Left renal cortex interstitium (tissue), 4 donors: ENCODE results near the gene MOB3A. TPM values are rescaled to one million over a fixed set of nuclear protein-coding genes. Genes with fewer than 3 reads are reported as not detected.
"Not testable (repeated sequence)": the region's sequence is repeated elsewhere in the genome, so short reads cannot be mapped to it uniquely, and the experiment has no call there.

ENCODE experiments used
- DNase-seq, 4 donors: peaks; one replicate each; pipeline ENCODE4 v3.0.0-alpha.2; 2013; ENCODE audit warnings: low read depth in 4 of 4, low spot score in 2 of 4, missing footprints in 1 of 4
- polyA plus RNA-seq, 4 donors: library from polyadenylated mRNA; unstranded; fragments of 120-200 nt; gene quantifications; one replicate each; pipeline ENCODE4 v1.2.1, GENCODE V29; 2013; ENCODE audit not compliant: insufficient read length in 4 of 4

MOB3A gene
- polyA plus RNA-seq, 4 donors: 20.9 to 33.3 (median 25.1) TPM

DNA sequence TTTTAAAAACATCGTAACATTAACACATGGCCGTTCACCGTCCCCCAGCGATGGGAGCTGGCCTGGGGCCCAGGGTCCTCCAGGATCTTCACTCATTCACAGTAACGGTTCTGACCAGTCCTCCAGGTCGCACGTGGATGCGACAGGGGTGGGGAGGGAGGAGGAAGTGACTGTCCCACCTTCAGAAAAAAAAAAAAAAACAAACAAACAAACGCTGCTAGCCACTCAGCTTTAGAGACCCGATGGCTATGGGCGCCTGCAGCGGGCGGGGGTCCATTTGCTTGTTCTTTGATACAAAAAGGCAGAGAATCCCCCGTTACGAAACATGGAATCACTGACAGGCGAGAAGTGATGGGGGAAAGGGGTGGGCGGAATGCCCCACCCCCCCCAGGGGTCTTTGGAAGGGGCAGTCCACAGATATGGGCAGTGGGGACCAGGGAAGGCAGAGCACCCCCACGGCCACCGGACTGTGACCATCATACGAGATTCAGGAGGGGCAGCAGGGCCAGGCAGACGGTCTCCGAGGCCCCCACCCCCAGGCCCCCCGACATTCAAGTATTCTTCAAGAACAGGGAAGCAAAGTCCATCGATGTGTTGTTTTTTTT lies 58.4 kb downstream of the MOB3A start:
- no peak for DNase-seq

DNA sequence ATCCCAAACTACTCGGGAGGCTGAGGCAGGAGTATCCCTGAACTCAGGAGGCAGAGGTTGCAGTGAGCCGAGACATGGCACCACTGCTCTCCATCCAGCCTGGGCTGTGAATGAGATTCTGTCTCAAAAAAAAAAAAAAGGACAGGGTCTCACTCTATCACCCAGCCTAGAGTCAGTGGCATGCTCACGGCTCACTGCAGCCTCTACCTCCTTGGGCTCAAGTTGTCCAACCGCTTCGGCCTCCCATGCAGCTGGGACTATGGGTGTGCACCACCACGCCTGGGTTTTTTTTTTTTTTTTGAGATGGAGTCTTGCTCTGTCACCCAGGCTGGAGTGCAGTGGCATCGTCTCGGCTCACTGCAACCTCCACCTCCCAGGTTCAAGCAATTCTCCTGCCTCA lies 59.7 kb downstream of the MOB3A start:
- no peak for DNase-seq

DNA sequence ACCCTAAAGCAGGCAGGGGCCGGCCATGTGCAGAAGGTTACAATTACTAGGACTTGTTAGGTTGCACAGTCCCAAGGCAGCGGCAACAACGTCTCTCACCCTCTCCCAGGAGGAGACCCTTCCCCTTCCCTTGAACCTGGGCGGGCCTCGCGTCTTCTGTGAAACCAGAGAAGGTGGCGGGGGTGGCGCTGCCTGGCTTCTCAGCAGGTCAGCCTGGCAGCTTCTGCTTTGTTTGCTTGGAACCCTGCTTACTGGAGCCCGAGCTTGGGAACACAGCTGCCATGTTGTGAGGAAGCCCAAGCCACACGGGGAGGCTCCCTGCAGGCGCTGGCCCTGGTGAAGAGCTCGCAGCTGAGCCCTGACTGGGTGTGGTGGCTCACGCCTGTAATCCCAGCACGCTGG lies 60.5 kb downstream of the MOB3A start:
- DNase-seq: no peak

DNA sequence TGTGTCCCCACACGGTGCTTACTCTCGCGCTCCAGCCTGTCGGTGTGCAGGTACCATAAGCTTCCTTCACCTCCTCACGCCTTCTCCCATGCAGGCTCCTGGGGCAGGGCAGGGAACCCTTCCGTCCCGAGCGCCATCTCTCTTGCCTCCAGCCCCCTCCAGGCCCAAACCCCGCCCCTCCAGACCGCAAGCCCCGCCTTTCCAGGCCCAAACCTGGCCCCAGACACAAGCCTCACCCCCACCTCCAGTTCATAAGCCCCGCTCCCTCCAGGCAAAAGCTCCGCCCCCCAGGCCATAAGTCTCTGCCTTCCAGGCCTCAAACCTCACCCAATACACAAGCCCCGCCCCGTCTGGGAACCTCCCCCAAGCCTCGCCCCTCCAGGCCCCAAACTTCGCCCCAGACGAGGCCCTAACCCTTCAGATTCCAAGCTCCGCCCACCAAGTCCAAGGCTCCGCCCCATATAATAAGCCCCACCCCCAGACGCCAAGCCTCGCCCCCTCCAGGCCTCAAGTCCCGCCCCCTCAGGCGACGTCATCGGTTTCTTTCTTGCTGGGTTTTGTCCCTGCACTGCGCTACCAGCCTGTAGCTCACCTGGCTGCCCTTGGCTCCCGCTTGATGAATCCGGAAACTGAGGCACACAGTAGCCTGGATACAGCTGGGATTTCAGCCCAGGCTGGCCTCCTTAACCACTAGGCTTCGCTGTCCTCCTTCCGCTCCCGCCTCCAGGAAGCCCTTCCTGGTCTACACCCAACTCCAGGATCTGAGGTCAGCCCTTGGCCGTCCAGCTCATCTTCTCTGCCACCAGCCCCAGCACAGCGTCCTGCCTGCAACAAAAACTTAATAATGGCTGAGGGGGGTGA lies 61.2 kb downstream of the MOB3A start:
- DNase-seq: no peak

DNA sequence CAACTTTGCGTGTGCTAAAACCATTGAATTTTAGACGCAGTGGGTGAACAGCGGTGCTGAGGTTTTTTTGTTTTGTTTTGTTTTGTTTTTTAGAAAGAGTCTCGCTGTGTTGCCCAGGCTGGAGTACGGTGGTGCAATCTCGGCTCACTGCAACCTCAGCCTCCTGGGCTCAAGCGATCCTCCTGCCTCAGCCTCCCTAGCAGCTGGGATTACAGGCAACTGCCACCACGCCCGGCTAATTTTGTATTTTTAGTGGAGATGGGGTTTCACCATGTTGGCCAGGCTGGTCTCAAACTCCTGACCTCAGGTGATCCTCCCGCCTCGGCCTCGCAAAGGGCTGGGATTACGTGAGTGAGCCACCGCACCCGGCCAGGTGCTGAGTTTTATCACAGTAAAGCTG lies 61.9 kb downstream of the MOB3A start:
- not testable (repeated sequence) for DNase-seq

DNA sequence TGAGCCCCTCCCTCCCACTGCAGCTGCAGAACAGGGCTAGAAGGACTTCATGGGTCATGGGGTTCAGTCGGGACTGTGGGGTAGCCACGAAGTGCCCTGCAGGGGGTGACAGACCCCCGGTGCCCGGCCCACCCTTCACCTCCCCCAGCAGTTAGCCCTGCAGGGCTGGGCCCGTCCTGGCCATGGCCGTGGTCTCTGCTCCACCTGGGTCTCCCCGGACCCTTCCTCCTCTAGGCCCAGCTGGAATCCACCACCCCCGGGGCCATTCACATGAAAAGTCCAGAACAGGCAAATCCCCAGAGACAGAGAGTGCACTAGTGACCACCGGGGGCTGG lies 62.3 kb downstream of the MOB3A start:
- no peak for DNase-seq

DNA sequence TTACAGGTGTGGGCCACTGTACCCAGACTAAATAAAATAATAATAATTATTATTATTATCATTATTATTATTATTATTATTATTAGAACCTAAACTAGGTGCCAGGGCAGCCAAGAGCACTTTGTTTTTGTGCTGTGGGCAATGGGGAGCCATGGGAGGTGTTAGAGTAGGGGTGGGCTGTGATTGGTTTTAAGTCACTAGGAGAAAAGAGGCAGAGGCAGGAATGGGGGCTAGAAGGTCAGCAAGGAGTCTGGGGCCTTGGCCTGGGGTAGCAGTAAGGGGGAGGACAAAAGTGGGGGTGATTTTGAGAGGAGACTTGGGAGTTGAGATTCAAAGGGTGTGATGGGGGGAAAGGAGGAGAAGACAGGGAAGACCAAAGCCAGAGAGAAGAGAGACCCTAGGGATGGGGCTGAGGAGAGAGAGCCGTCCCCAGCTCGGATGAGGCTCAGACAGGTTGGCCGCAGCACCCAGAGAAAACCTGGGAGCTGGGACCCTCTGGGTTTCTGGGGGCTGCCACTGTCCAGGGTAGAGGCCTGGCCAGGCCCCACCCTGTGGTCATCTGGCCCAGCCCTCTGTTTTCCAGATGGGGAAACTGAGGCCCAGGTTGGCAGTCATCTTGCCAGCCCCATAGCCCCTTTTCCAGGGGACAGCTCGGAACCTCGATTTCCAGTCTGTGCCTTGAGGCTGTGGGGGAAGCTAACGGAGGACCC lies 62.9 kb downstream of the MOB3A start:
- DNase-seq: no peak

DNA sequence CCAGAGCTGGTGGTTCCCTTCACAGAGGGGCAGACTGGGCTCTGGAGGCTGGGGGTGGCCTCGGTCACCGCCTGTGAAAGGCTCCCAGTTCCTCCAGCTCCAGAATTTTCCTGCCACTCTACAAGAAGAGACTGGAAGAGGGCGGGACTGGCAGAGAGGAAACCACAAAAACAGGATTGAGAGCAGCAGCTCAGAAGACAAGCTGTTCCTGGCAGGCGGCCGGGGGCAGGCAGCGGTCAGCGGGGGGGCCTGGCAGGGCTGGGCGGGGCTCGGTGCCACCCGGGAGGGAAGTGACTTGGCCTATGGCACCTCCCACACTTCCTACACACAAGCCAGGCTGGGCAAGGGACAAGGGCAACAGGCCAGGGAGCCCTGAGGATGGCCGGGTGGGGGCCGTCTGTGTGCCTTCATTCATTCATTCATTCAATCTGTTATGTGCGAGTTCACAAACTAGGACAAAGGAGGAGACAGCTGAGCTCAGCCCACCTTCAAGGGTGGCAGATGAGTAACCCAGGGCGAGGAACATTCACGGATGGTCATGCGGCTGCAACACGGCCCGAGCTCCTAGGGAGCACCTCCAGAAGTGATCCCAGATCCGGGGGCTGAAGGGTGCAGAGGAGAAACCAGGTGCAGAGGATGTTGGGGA lies 63.7 kb downstream of the MOB3A start:
- DNase-seq: no peak

DNA sequence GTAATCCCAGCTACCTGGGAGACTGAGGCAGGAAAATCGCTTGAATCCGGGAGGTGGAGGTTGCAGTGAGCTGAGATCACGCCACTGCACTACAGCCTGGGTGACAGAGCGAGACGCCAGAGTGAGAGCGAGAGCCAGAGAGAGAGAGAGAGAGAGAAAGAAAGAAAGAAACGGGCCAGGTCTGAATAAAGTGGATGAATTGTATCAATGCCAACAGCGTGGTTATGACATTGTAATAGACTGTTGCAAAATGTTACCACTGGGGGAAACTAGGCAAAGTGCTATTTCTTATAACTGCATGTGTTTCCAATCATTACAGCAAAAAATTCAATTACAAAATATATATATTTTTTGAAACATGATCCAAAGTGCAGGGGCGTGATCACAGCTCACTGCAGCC lies 68.8 kb downstream of the MOB3A start:
- no peak for DNase-seq

DNA sequence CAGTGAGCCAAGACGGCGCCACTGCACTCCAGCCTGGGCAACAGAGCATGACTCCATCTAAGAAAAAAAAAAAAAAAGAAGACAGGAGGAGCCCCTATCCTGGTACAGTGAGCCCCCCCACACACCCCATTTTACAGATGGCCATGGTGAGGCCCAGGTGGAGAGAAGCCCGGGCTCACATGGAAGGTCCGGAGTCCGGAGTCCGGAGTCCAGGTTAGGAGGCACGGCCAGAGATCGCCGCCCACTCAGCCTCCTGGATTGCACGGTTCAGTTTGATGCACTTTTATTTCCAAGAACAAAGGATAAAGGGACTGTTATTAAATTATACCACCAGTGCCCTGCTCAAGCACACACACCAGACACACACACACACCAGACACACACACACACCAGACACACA lies 69.4 kb downstream of the MOB3A start:
- no peak for DNase-seq

DNA sequence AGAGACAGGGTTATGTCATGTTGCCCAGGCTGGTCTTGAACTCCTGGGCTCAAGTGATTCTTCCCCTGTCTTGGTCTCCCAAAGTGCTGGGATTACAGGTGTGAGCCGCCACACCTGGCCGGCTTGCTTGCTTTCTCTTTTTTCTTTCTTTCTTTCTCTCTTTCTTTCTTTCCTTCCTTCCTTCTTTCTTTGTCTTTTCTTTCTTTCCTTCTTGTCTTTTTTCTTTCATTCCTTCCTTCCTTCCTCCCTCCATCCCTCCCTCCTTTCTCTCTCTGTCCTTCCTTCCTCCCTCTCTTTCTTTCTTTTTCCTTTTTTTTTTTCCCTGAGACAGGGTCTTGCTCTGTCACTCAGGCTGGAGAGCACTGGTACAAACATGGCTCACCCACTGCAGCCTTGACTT lies 73.8 kb downstream of the MOB3A start:
- DNase-seq: no peak

DNA sequence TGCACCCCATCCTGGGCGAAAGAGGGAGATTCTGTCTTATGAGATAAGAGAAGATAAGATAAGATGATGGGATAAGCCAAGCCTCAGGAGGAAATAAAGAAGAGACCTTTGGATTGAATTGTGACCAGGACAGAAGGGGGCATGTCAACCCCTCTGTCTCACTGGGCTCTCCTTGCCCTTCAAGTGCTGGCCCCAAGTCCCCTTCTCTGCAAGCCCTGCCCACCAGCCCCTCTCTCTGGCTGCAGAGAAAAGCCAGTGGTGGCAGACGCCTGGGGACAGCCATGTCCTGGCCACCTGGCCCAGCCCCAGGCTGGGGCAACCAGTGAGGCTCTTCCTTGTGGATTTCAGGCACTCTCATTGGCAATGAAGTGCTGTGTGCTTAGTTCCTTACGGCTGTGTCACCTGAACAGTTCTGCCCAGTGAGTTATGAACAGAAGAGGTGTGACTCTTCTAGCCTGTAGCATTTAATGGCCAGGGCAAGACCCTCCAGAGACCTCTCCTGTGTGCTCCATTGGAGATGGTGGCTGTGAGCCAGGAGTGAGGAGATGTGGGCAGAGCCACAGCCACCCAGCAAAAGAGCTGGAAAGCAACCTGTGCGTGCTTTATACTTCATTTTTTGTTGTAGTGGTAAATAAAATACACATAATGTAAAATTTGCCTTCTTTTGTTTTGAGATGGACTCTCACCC lies 74.5 kb downstream of the MOB3A start:
- no peak for DNase-seq

Other genes starting within 250 kb of the MOB3A start
- 10 to 100 TPM; 20.4 to 35.7 (median 28.0) TPM for gene REXO1, start 247.8 kb downstream of the MOB3A start, polyA plus RNA-seq
- gene KLF16, start 232.7 kb downstream of the MOB3A start, polyA plus RNA-seq: 10 to 100 TPM in 2 of 4 donors, 1 to 10 TPM in 2; 5.6 to 13.8 (median 10.6) TPM
- gene ABHD17A, start 210.8 kb downstream of the MOB3A start, polyA plus RNA-seq: 10 to 100 TPM; 32.5 to 69.4 (median 56.9) TPM
- 1 to 10 TPM; 1.4 to 6.4 (median 3.7) TPM for gene ADAT3, start 190.9 kb downstream of the MOB3A start, polyA plus RNA-seq
- 10 to 100 TPM; 49.6 to 94.5 (median 86.5) TPM for gene SCAMP4, start 190.9 kb downstream of the MOB3A start, polyA plus RNA-seq
- 10 to 100 TPM; 44.8 to 82.8 (median 68.9) TPM for gene CSNK1G2, start 155.2 kb downstream of the MOB3A start, polyA plus RNA-seq
- gene BTBD2, start 80.6 kb downstream of the MOB3A start, polyA plus RNA-seq: 100 to 1,000 TPM in 2 of 4 donors, 10 to 100 TPM in 2; 75.3 to 134 (median 112) TPM
- 10 to 100 TPM; 54.6 to 86.8 (median 81.6) TPM for gene MKNK2, start 45.1 kb downstream of the MOB3A start, polyA plus RNA-seq
- 1 to 10 TPM; 4.0 to 9.2 (median 7.4) TPM for gene IZUMO4, start 589 bp upstream of the MOB3A start, polyA plus RNA-seq
- 100 to 1,000 TPM in 3 of 4 donors, 10 to 100 TPM in 1; 92.0 to 128 (median 113) TPM for gene AP3D1, start 55.2 kb upstream of the MOB3A start, polyA plus RNA-seq
- gene DOT1L, start 67.6 kb upstream of the MOB3A start, polyA plus RNA-seq: 10 to 100 TPM; 20.1 to 43.7 (median 29.1) TPM
- 10 to 100 TPM; 60.5 to 98.5 (median 82.3) TPM for gene PLEKHJ1, start 140.0 kb upstream of the MOB3A start, polyA plus RNA-seq
- 10 to 100 TPM; 55.3 to 92.4 (median 84.6) TPM for gene SF3A2, start 140.5 kb upstream of the MOB3A start, polyA plus RNA-seq
- gene AMH, start 153.0 kb upstream of the MOB3A start, polyA plus RNA-seq: 1 to 10 TPM in 3 of 4 donors, under 1 TPM in 1; 0.96 to 3.8 (median 2.4) TPM
- under 1 TPM; 0.23 to 0.94 (median 0.74) TPM for gene JSRP1, start 160.1 kb upstream of the MOB3A start, polyA plus RNA-seq
- under 1 TPM in 3 of 4 donors, not detected in 1; 0.06 to 0.21 (median 0.16) TPM for gene PEAK3, start 185.8 kb upstream of the MOB3A start, polyA plus RNA-seq
- under 1 TPM; 0.06 to 0.14 (median 0.09) TPM for gene LINGO3, start 211.8 kb upstream of the MOB3A start, polyA plus RNA-seq
- 100 to 1,000 TPM in 3 of 4 donors, 10 to 100 TPM in 1; 75.3 to 125 (median 114) TPM for gene LSM7, start 232.3 kb upstream of the MOB3A start, polyA plus RNA-seq
- gene SPPL2B, start 232.4 kb upstream of the MOB3A start, polyA plus RNA-seq: 100 to 1,000 TPM in 2 of 4 donors, 10 to 100 TPM in 2; 39.5 to 141 (median 89.3) TPM